Upper lobe of left lung (tissue), 4 donors: ENCODE measurements around the gene GLB1L3.

Experiments used
- POLR2A ChIP-seq, 4 donors: fragments of 450-650 bp; IDR thresholded peaks; one replicate each; pipeline ENCODE4 v1.5.1; 2016 to 2017; ENCODE audit warnings: antibody characterized with exemption in 4 of 4, mild to moderate bottlenecking in 2 of 4
- POLR2AphosphoS5 ChIP-seq, 2 donors: sonication (generic); formaldehyde crosslinking; IDR thresholded peaks; one replicate each; pipeline ENCODE4 v1.5.1; 2017; ENCODE audit warnings: antibody characterized with exemption in 2 of 2
- TF ChIP-seq, protein P1 (sequence below), 6 experiments: fragments of 450-650 bp in 4 of 6; fragments of 200-600 bp in 2 of 6; sonication (generic) in 2 of 6; IDR thresholded peaks; one replicate each; pipeline ENCODE4 v1.5.1; 2016 to 2019; ENCODE audit warnings: antibody characterized with exemption in 6 of 6

DNA sequence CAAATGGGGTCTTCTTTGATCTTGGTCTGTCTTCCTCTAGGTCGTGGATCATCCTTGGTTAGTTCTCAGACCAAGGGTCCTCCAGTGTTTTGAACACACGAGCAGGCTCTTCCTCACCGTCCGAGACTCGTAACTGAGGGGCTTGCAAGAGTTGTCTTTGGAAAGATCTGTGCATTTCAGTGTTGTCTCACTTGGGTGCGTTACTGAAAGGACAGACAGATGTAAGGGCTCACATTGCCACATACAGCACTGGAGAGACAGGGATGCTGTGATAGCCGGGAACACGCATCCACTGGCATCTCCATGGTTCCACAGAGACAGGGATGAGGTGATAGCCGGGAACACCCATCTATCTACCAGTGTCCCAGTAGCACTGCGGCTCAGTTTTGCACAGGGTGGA lies 71.3 kb downstream of the GLB1L3 start:
- TF ChIP-seq, protein P1, sequence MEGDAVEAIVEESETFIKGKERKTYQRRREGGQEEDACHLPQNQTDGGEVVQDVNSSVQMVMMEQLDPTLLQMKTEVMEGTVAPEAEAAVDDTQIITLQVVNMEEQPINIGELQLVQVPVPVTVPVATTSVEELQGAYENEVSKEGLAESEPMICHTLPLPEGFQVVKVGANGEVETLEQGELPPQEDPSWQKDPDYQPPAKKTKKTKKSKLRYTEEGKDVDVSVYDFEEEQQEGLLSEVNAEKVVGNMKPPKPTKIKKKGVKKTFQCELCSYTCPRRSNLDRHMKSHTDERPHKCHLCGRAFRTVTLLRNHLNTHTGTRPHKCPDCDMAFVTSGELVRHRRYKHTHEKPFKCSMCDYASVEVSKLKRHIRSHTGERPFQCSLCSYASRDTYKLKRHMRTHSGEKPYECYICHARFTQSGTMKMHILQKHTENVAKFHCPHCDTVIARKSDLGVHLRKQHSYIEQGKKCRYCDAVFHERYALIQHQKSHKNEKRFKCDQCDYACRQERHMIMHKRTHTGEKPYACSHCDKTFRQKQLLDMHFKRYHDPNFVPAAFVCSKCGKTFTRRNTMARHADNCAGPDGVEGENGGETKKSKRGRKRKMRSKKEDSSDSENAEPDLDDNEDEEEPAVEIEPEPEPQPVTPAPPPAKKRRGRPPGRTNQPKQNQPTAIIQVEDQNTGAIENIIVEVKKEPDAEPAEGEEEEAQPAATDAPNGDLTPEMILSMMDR (IDR thresholded peaks at IDR 0.05), result no peak
- TF ChIP-seq POLR2AphosphoS5 (IDR thresholded peaks at IDR 0.05), result no peak
- TF ChIP-seq POLR2A (IDR thresholded peaks at IDR 0.05), result no peak
